Measurements from ENCODE around the gene CEPT1. TPM values are rescaled to one million over a fixed set of nuclear protein-coding genes. Genes with fewer than 3 reads are reported as not detected.
A peak's percentile ranks its signal among the peaks of the same experiment; 100 is the strongest.

The CEPT1 gene
- polyA plus RNA-seq, 6 donors from 2014 or later = 52.0 to 76.1 (median 65.8) TPM

- ATAC-seq (ENCODE audit: low read depth in 2 of 2) = no peak
- H3K36me3 Mint-ChIP-seq = peaks cover 34% of the 10 kb centered on the region in 2 donors
Observed at GRCh38 chr1:111199329-111199728, 59.3 kb downstream of the CEPT1 start.

DNA sequence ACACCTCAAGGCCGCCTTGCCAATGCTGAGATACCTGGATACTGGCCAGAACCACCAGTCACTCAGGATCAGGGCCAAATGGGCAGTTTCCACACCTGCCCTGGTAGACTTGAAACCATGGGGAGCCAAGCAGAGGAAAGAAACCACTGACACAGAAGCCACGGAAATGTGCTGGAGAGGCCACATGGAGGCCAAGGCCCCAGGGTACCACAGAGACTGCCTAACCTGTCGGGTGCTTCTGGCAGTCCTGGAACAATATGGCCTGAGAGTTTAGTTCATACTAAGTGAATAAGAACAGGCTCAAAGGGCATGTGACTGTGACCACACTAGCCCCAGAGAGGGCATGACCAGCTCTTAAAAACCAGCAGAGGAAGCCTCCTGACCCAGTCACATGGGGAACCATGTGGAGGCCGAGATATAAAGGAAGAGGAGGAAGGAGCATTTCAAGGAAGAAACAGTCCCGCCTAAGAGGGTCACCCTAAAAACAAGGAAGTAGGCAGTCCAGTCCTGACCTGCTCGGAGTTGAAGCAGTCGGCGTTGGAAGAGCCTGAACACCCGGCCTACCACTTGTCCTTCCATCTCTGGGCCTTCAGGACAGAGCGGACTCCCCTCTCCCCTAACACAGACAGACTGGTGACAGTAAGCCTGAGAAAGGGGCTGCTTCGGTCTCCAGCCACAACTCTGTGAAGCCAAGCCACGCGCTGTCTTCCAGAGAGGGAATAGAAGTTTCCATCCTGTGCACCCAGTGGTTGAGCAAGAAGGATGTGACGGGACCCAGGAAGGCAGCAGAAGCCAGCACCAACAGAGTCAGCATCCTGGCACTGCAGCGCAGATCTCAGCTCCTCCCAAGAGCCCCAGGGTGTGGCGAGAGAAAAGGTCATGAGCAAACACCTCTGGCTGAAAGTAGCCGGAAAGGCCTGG is 60.1 kb downstream of the CEPT1 start, which contains the start of gene DENND2D:
DENND2D (minus strand) TSS at position 766 of the 921 bp plus-strand sequence; CDS start at position 579, 187 bp downstream.
- Mint-ChIP-seq H3K9me3 (no peaks in the 10 kb centered on the region), H3K4me3 (peak within 1 kb of the TSS in 7 of 8 donors; percentile 10 to 96 (median 73)), H3K36me3 (peaks cover 27 to 29% of the 10 kb centered on the region in 2 donors), H3K4me1 (peaks cover 56 to 90% (median 85%) of the 10 kb centered on the region in 3 donors), H3K27ac (peak within 1 kb of the TSS; percentile 63 to 98 (median 80)), H3K27me3 (no peaks in the 10 kb centered on the region)
- DNase-seq (no peak), ATAC-seq (ENCODE audit: low read depth in 2 of 2) (no peak)

More at GRCh38 chr1:111199329-111199728, 59.3 kb downstream of the CEPT1 start:
- Mint-ChIP-seq H3K9me3 (no peaks in the 10 kb centered on the region), H3K27me3 (no peaks in the 10 kb centered on the region), H3K4me3 (peak overlapping the region in 3 of 8 donors; percentile 54 to 79 (median 71)), H3K4me1 (peaks cover 57 to 91% (median 88%) of the 10 kb centered on the region in 3 donors), H3K27ac (peak overlapping the region in 4 of 6 donors; percentile 15 to 85 (median 70))
- no peak for DNase-seq

DNA sequence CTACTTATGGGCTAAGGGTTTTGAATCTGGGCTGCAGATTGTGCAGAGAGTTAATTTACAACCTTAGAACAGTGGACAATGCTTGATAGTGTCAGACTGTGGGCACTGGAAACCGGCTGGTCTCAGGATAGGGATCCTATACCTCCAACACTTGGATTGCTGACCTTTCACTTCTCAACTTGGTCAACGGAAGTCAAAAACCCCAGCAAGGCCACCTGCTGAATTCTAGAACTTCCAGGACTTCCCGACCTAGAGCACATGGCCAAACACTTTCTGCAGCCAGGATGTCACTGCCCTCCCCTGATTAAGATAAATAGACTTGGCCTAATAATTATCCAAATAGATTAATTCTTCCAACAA is 60.8 kb downstream of the CEPT1 start:
- no peaks in the 10 kb centered on the region for H3K9me3 Mint-ChIP-seq
- H3K27me3 Mint-ChIP-seq = no peaks in the 10 kb centered on the region
- peaks cover 22 to 27% of the 10 kb centered on the region in 2 donors for H3K36me3 Mint-ChIP-seq
- H3K27ac Mint-ChIP-seq = peak overlapping the region in 5 of 6 donors; percentile 60 to 73 (median 65)
- H3K4me1 Mint-ChIP-seq = peaks cover 59 to 93% (median 85%) of the 10 kb centered on the region in 3 donors
- DNase-seq (no peak), ATAC-seq (ENCODE audit: low read depth in 2 of 2) (no peak)
- H3K4me3 Mint-ChIP-seq = peak overlapping the region in 5 of 8 donors; percentile 34 to 79 (median 70)

DNA sequence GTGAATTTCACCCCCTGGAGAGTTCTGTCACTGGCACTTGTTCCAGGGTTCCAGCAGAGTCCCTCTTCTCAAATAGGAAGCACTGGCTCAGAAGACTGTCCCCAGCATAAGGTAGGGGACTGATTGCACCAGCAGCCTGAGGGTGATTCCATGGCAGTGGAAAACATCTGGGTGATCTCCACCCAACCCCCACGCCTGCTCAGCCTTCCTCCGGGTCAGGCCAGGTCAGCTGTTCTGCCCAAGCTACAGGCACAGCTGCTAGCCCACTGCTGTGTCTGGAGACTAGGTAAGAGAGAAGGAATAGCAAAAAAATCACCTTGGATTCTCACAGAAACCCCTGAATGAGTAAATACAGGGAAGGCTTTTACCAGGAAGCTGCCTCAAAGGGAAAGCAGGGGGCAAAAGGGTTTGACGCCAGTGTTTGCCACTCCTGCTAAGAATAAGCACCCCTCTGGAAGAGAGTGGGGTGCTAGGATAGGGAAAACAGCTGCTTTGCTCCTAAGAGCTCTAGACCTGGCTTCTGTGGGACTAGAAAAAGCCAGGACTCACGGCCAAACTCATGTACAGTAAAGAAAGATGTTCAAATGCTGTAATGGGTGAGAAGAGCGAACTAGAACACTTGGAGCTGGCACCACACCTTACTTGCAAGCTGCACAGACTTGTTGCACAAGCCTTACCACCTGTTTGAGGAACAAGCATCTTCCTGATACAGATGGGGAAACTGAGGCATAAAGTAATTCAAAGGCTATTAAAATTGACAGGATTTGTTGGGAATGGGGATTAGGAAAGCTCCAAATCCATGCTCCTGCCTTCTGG is 61.5 kb downstream of the CEPT1 start:
- Mint-ChIP-seq H3K27ac (peak overlapping the region in 4 of 6 donors; percentile 61 to 98 (median 82)), H3K9me3 (peaks cover 0 to 3% (median 0%) of the 10 kb centered on the region in 7 donors), H3K27me3 (no peaks in the 10 kb centered on the region), H3K36me3 (peaks cover 15 to 23% of the 10 kb centered on the region in 2 donors), H3K4me1 (peaks cover 60 to 93% (median 85%) of the 10 kb centered on the region in 3 donors), H3K4me3 (peak overlapping the region in 7 of 8 donors; percentile 10 to 96 (median 79))
- no peak for DNase-seq
- no peak for ATAC-seq (ENCODE audit: low read depth in 2 of 2)

DNA sequence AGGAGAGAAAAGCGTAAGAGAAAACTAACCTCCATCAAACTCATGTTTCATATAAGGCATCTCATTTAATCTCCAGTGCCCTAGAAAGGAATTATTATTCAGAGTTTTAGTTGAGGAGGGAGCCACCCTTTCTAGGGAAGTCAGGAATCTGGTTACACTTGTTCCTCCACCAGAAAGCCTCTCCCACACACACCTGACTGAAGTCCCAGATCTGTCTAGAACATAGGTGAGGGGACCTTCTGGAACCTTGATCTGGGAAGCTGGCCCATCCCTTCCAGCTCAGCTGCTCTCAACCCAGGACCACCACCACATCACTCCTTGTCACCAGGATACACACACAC is 62.3 kb downstream of the CEPT1 start:
- Mint-ChIP-seq H3K9me3 (peaks cover 0 to 3% (median 0%) of the 10 kb centered on the region in 7 donors), H3K27ac (peak overlapping the region; percentile 53 to 98 (median 93)), H3K27me3 (no peaks in the 10 kb centered on the region), H3K4me1 (peaks cover 52 to 93% (median 83%) of the 10 kb centered on the region in 3 donors), H3K4me3 (peak overlapping the region; percentile 60 to 98 (median 94)), H3K36me3 (peaks cover 7 to 18% of the 10 kb centered on the region in 2 donors)
- no peak for ATAC-seq (ENCODE audit: low read depth in 2 of 2)
- DNase-seq = no peak

GRCh38 chr1:111202707-111203623 is 62.9 kb downstream of the CEPT1 start:
- DNase-seq (no peak), ATAC-seq (ENCODE audit: low read depth in 2 of 2) (no peak)
- Mint-ChIP-seq H3K9me3 (peaks cover 0 to 3% (median 0%) of the 10 kb centered on the region in 7 donors), H3K4me3 (peak overlapping the region; percentile 73 to 98 (median 94)), H3K27me3 (no peaks in the 10 kb centered on the region), H3K4me1 (peaks cover 46 to 91% (median 83%) of the 10 kb centered on the region in 3 donors), H3K27ac (peak overlapping the region; percentile 69 to 98 (median 98)), H3K36me3 (peaks cover under 1 to 12% of the 10 kb centered on the region in 2 donors)

DNA sequence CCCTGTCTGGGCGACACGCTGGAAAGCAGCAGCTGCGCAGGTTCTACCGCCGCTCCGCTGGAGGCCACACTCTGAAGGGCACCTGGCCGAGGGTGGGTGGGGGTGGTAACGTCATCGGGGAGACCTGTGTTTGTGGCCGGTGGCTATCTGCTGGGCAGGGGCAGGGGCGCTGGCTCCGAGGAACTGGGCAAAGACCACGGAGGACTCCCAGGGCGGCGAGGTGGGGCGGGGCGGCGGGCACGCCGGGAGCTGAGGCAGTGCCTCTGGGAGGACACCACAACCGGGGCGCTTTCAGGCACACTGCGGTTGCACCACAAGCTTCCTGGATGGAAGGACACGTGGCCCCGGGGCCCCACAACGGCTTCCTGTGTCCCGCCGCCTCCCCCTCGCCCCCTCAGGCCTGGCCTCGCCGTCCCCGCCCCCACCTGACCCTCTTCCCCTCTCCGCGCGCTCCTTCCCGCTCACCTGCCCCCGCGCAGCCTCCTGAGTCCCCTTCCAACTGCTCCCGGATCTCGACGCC is 63.7 kb downstream of the CEPT1 start:
- ATAC-seq (ENCODE audit: low read depth in 2 of 2) (peak; percentile 76 to 77), DNase-seq (peak; percentile 90)
- H3K4me1 Mint-ChIP-seq = peaks cover 52 to 89% (median 82%) of the 10 kb centered on the region in 3 donors
- H3K27me3 Mint-ChIP-seq = no peaks in the 10 kb centered on the region
- H3K9me3 Mint-ChIP-seq = peaks cover 0 to 3% (median 0%) of the 10 kb centered on the region in 7 donors
- peak overlapping the region; percentile 73 to 98 (median 94) for H3K4me3 Mint-ChIP-seq
- peak overlapping the region; percentile 41 to 98 (median 98) for H3K27ac Mint-ChIP-seq
- H3K36me3 Mint-ChIP-seq = peaks cover 0 to 11% of the 10 kb centered on the region in 2 donors

DNA sequence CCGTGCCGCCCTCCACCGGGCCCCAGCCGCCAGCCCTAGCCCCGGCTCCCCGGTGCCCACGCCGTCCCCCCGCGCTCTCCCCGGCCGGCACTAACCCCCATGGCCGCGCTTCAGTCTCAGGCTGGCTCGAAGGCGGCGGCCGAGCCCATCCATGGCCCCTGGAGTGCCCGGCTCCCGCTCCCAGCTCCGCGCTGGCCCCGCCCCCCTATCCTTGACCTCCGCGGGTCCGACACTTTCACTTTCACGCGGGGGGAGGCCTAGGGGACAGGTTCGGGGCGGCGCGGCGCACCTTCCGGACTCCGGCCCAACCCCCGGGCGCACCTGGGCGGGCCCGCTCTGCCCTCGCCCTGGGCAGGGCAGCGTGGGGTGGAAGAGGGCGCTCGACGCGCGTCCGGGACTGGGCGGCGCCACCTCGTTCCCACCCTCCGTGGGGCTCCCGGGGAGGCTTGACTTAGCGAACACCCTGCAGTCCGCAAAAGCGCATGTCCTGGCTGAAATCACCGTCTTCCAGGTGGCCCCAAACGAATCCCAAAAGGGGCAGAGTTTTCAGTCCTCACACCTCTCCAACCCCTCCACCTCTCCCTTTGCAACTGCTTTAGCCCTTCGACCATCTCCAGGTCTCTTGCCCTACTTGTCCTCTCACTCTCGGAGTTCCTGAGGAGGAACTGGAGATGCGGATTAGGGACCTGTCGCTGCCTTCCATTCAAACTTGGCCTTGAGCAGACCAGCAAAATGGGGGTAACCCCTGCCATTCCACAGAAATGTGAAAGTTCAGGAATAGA is 64.4 kb downstream of the CEPT1 start:
- Mint-ChIP-seq H3K36me3 (peaks cover 0 to 11% of the 10 kb centered on the region in 2 donors), H3K4me3 (peak overlapping the region; percentile 73 to 98 (median 94)), H3K9me3 (peaks cover 0 to 3% (median 0%) of the 10 kb centered on the region in 7 donors), H3K27ac (peak overlapping the region; percentile 41 to 98 (median 98)), H3K4me1 (peaks cover 52 to 88% (median 76%) of the 10 kb centered on the region in 3 donors), H3K27me3 (no peaks in the 10 kb centered on the region)
- ATAC-seq (ENCODE audit: low read depth in 2 of 2) = peak; percentile 63 to 69
- peak; percentile 76 for DNase-seq

DNA sequence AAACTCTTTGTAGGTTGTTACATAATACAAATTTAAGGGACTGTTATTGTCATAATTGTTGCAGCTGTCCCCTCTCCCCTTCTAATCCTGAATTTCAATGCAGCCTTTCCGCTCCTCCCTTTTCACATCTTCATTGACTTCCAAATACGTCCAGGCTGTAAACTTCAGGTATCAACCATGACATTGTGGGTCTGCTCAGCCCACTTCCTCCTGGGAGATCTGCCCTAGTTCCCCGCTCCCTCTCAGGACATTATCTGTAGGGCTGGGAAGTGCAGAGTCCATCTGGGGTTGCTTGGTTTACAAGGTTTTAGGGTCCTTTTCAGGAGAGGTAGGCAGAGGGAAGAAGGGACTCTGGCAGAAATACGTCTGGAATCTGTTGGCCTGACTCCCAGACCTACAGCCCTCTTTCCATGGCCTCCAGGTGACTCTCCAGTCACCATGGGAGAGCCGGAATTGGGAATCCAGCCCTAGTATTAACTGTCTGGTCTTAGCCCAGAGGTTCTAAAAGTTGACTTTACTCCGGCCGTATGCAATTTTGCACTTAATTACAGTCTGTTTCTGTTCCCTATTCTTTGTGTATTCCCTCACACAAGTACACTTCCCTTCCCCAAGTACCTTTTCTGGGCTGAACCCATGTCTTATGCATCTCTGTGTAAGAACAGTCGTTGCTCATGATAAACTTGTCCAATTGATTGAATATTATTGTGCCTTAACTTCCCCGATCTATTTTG is 65.1 kb downstream of the CEPT1 start:
- peak; percentile 36 for DNase-seq
- Mint-ChIP-seq H3K4me1 (peaks cover 49 to 82% (median 71%) of the 10 kb centered on the region in 3 donors), H3K9me3 (peaks cover 0 to 3% (median 0%) of the 10 kb centered on the region in 7 donors), H3K27me3 (no peaks in the 10 kb centered on the region), H3K27ac (peak overlapping the region; percentile 61 to 98 (median 96)), H3K4me3 (peak overlapping the region; percentile 73 to 98 (median 92)), H3K36me3 (peaks cover 0 to 7% of the 10 kb centered on the region in 2 donors)
- peak; percentile 18 to 19 for ATAC-seq (ENCODE audit: low read depth in 2 of 2)

DNA sequence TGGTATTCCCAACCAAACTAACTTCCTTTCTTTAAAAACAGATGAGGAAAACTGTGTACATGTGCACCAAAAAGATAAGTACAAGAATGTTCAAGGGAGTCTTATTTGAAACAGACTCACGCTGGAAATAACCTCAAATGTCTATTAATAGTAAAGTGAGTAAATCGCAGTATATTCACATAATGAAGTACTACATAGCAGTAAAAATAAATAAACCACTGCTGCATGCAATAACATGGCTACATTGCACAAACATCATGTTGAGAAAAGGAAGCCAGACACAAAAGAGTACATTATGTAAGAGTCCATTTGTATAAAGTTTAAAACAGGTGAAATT is 65.7 kb downstream of the CEPT1 start:
- DNase-seq = no peak
- ATAC-seq (ENCODE audit: low read depth in 2 of 2) = no peak
- Mint-ChIP-seq H3K4me1 (peaks cover 47 to 77% (median 69%) of the 10 kb centered on the region in 3 donors), H3K27ac (peak overlapping the region; percentile 61 to 98 (median 96)), H3K4me3 (peak overlapping the region; percentile 53 to 98 (median 84)), H3K36me3 (peaks cover 0 to 3% of the 10 kb centered on the region in 2 donors), H3K9me3 (peaks cover 0 to 3% (median 0%) of the 10 kb centered on the region in 7 donors), H3K27me3 (no peaks in the 10 kb centered on the region)

DNA sequence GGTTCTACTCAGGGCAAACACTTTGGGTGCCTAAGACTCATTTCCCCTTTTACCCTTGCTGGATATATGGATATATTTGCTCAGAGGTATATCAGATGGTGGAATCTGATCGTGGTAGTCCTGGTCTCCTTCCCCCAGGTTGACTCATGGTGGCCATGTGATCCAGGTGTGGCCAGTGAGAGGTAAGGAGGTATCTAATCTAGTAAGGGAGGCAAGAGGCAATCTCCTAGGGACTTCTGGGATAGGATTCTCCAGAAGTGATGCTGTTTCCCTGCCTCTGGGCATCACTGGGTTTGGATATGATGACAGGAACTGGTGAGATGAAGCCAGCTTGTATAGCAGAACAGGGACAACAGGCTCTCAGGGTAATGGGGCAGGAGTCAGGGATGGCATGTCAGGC is 68.9 kb downstream of the CEPT1 start:
- no peak overlapping the region for H3K4me3 Mint-ChIP-seq
- no peaks in the 10 kb centered on the region for H3K27me3 Mint-ChIP-seq
- peak overlapping the region in 2 of 6 donors; percentile 6 to 48 for H3K27ac Mint-ChIP-seq

More for the DNA sequence above, 68.9 kb downstream of the CEPT1 start:
- DNase-seq (no peak), ATAC-seq (ENCODE audit: low read depth in 2 of 2) (no peak)
- Mint-ChIP-seq H3K36me3 (peaks cover 3 to 7% of the 10 kb centered on the region in 2 donors), H3K9me3 (peaks cover 0 to 4% (median 0%) of the 10 kb centered on the region in 7 donors), H3K4me1 (peaks cover 44 to 67% (median 58%) of the 10 kb centered on the region in 3 donors)
